Lower leg skin (tissue), 4 donors: ENCODE measurements around the gene ANKHD1. TPM values are rescaled to one million over a fixed set of nuclear protein-coding genes. Genes with fewer than 3 reads are reported as not detected.
"Not testable (repeated sequence)": the region's sequence is repeated elsewhere in the genome, so short reads cannot be mapped to it uniquely, and the experiment has no call there.

Source experiments
- DNase-seq, 2 donors: peaks; one replicate each; pipeline ENCODE4 v3.0.0-alpha.2; 2019; ENCODE audit warnings: low spot score in 2 of 2
- H3K4me3 ChIP-seq: fragments of 200-600 bp; sonication (generic); 2 replicates; pipeline ENCODE4 v1.5.1; 2017; ENCODE audit warnings: mild to moderate bottlenecking, low read depth; ENCODE audit not compliant: poor library complexity, severe bottlenecking
- CTCF ChIP-seq, 3 donors: fragments of 450-650 bp; IDR thresholded peaks; one replicate each; pipeline ENCODE4 v1.5.1; 2016; ENCODE audit warnings: antibody characterized with exemption in 3 of 3, mild to moderate bottlenecking in 3 of 3, moderate library complexity in 2 of 3
- POLR2A ChIP-seq, 2 donors: fragments of 450-650 bp; IDR thresholded peaks; one replicate each; pipeline ENCODE4 v1.6.1; 2016 to 2017; ENCODE audit warnings: antibody characterized with exemption in 2 of 2, mild to moderate bottlenecking in 1 of 2, moderate library complexity in 1 of 2
- WGBS, 2 donors: methylation state at CpG; one replicate each; pipeline ENCODE4 v1.1.5; 2018; 5-methylcytosine and 5-hydroxymethylcytosine counted together
- intact Hi-C: fragments of 100-400 bp; cut with DNase I; formaldehyde crosslinking; loops from one replicate; pipeline ENCODE4 v1.15.0; 2023; ENCODE audit warnings: low total_unique reads
- total RNA-seq, 4 donors: library from RNA; depleted of rRNA; stranded (reverse); fragments of >200 nt; gene quantifications; one replicate each; pipeline ENCODE4 v1.1.0, GENCODE V29; 2016

Gene ANKHD1
- total RNA-seq, 4 donors from 2014 or later: 73.6 to 165 (median 101) TPM

GRCh38 chr5:140432916-140433315, 31.3 kb downstream of the ANKHD1 start:
- DNase-seq: no peak
- 78 to 80% methylated on average over 8 of the region's 8 CpGs for WGBS, 2 donors
- intact Hi-C loops: no loop called here
- H3K4me3 ChIP-seq: no peak overlapping the region
- no peak for TF ChIP-seq POLR2A (IDR thresholded peaks at IDR 0.05)
- TF ChIP-seq CTCF (IDR thresholded peaks at IDR 0.05): no peak

- H3K4me3 ChIP-seq, intact Hi-C loops, DNase-seq: not testable (repeated sequence)
- 99% methylated on average over 4 of the region's 4 CpGs for WGBS, 2 donors
Observed at GRCh38 chr5:140457368-140457767, 55.7 kb downstream of the ANKHD1 start.

DNA sequence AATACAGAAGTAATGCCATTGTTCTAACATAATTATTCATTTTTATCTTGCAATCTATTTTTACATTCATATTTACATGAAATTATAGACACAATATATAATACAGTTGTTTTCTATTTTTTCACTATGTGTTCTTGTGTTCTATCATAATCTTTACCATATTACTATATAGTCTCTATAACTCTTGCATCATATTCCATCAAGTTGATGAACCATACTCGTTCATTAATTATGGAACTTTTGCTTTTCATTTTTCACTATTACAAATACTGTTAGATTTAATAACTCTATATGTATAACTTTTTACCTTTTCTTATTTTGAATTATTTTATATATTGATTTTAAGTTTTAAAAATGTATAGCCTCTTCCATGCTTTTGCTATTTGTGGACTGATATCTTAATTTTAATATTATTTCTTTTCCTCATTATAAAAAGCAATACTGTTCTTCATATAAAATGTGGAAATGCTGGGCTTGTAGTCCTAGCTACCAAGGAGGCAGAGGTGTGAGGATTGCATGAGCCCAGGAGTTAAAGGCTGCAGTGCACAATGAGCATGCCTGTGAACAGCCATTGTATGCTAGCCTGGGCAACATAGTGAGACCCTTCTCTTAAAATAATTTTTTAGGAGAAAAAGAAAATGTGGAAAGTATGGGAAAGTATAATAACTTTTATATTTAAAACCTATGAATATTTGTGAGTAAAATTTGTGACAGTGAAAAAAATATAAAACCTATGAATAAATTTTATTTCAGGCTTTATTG, 65.5 kb downstream of the ANKHD1 start:
- no peak overlapping the region for H3K4me3 ChIP-seq
- intact Hi-C loops: no loop called here
- WGBS, 2 donors: 87 to 88% methylated on average over 1 of the region's 1 CpG
- no peak for TF ChIP-seq POLR2A (IDR thresholded peaks at IDR 0.05)
- no peak for TF ChIP-seq CTCF (IDR thresholded peaks at IDR 0.05)
- no peak for DNase-seq

DNA sequence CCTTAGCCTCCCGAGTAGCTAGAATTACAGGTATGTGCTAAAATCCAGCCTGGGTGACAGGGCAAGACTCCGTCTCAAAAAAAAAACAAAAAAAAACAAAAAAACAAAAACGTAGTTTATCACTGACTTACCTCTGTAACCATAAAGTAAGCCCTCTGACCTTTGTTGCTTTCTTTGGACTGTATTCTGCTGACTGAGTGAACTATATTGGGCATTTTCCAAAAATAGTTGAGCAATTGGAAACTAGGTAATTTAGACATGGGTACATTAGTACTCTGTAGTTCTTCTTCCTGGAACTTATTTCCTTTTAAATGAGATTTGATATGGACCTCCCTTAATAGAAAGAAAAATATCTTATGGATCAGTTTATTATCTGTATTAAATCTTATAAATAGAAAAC, 66.6 kb downstream of the ANKHD1 start:
- intact Hi-C loops: no loop called here
- H3K4me3 ChIP-seq: no peak overlapping the region
- no peak for DNase-seq
- TF ChIP-seq CTCF (IDR thresholded peaks at IDR 0.05): no peak
- TF ChIP-seq POLR2A (IDR thresholded peaks at IDR 0.05): no peak
- 76% methylated on average over 3 of the region's 3 CpGs for WGBS, 2 donors

DNA sequence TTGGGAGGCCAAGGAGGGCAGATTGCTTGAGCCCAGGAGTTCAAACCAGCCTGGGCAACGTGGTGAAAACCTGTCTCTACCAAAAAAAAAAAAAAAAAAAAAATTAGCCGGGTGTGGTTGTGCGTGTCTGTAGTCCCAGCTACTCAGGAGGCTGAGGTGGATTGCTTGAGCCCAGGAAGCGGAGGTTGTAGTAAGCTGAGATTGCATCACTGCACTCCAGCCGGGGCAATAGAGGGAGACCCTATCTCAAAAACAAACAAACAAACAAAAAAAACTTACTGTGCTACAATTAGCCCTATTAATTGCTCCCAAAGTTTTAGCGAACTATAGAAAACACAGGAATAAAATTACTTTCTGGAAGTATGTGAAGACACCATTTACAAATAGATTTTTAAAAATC, 67.6 kb downstream of the ANKHD1 start:
- no peak overlapping the region for H3K4me3 ChIP-seq
- TF ChIP-seq POLR2A (IDR thresholded peaks at IDR 0.05): no peak
- TF ChIP-seq CTCF (IDR thresholded peaks at IDR 0.05): no peak
- 81 to 84% methylated on average over 6 of the region's 6 CpGs for WGBS, 2 donors
- no peak for DNase-seq
- intact Hi-C loops: no loop called here

- WGBS, 2 donors: 37 to 39% methylated on average over 3 of the region's 3 CpGs
- no peak for DNase-seq
- intact Hi-C loops: no loop called here
- TF ChIP-seq CTCF (IDR thresholded peaks at IDR 0.05) (no peak), POLR2A (IDR thresholded peaks at IDR 0.05) (no peak)
- no peak overlapping the region for H3K4me3 ChIP-seq
Observed at GRCh38 chr5:140480310-140481014, 78.8 kb downstream of the ANKHD1 start.
